A673 (cell line): Measurements from ENCODE around the gene OR10H3. TPM values are rescaled to one million over a fixed set of nuclear protein-coding genes. Genes with fewer than 3 reads are reported as not detected.
A peak's percentile ranks its signal among the peaks of the same experiment; 100 is the strongest.

Experiments used
- Bru-seq: library from RNA; stranded (reverse); fragments of 400-500 nt; gene quantifications from one replicate; lab custom pipeline; 2021; lab: Mats Ljungman, UMichigan
- BruChase-seq, 2 experiments: library from RNA; stranded (reverse); fragments of 400-500 nt; gene quantifications; one replicate each; lab custom pipeline; 2021; lab: Mats Ljungman, UMichigan
- BruUV-seq: library from RNA; stranded (reverse); fragments of 400-500 nt; replicated peaks from 2 replicates; lab custom pipeline; 2021; lab: Mats Ljungman, UMichigan
- CTCF ChIA-PET: fragments of 300-600 bp; sonication (Branson Sonifier 250); formaldehyde crosslinking; loops from one replicate; lab custom pipeline; 2022; ENCODE audit warnings: antibody characterized with exemption; lab: Charles Lee
- POLR2A ChIA-PET: fragments of 300-600 bp; sonication (Branson Sonifier 250); formaldehyde crosslinking; loops from one replicate; lab custom pipeline; 2022; ENCODE audit warnings: antibody characterized with exemption; ENCODE audit not compliant: low non-redundant PET; lab: Charles Lee
- DNase-seq: peaks from one replicate; pipeline ENCODE4 v3.0.0-alpha.2; 2015; ENCODE audit warnings: low spot score
- H3K27ac ChIP-seq: fragments of 200-600 bp; sonication (generic); 2 replicates; pipeline ENCODE4 v1.5.1; 2016; ENCODE audit warnings: mixed run types, low read depth, mild to moderate bottlenecking, mixed read lengths, antibody characterized with exemption, low read length; ENCODE audit not compliant: poor library complexity, severe bottlenecking
- H3K27me3 ChIP-seq: fragments of 200-600 bp; sonication (generic); replicated peaks from 2 replicates; pipeline ENCODE4 v1.6.1; 2017; ENCODE audit warnings: mixed run types, low read depth, mild to moderate bottlenecking, mixed read lengths, antibody characterized with exemption, low read length; ENCODE audit not compliant: insufficient read depth, poor library complexity
- H3K36me3 ChIP-seq: fragments of 200-600 bp; sonication (generic); 2 replicates; pipeline ENCODE4 v1.6.1; 2016; ENCODE audit warnings: mixed run types, mild to moderate bottlenecking, mixed read lengths, antibody characterized with exemption, low read length; ENCODE audit not compliant: insufficient read depth, poor library complexity, severe bottlenecking
- H3K4me1 ChIP-seq: fragments of 200-600 bp; sonication (generic); 2 replicates; pipeline ENCODE4 v1.6.1; 2017; ENCODE audit warnings: mixed run types, mild to moderate bottlenecking, mixed read lengths, antibody characterized with exemption, low read length; ENCODE audit not compliant: insufficient read depth, poor library complexity, severe bottlenecking
- H3K4me3 ChIP-seq: fragments of 200-600 bp; sonication (generic); 2 replicates; pipeline ENCODE4 v1.5.1; 2016; ENCODE audit warnings: low read depth, mixed run types, mild to moderate bottlenecking, mixed read lengths, low read length; ENCODE audit not compliant: poor library complexity, severe bottlenecking
- H3K9me3 ChIP-seq: fragments of 200-600 bp; sonication (generic); 2 replicates; pipeline ENCODE4 v1.6.1; 2016; ENCODE audit warnings: mixed run types, low read depth, mild to moderate bottlenecking, mixed read lengths, antibody characterized with exemption, low read length; ENCODE audit not compliant: poor library complexity, severe bottlenecking
- EZH2 ChIP-seq: fragments of 200-600 bp; sonication (generic); IDR thresholded peaks from 2 replicates; pipeline ENCODE4 v1.6.1; 2017; ENCODE audit warnings: borderline replicate concordance, low read depth, mild to moderate bottlenecking, mixed read lengths, antibody characterized with exemption, low read length; ENCODE audit not compliant: poor library complexity, severe bottlenecking
- intact Hi-C: fragments of 100-400 bp; cut with micrococcal nuclease; formaldehyde crosslinking; loops from one replicate; pipeline ENCODE4 v1.10.0; 2022; ENCODE audit not compliant: unreplicated experiment
- long read RNA-seq: library from polyadenylated mRNA; stranded (forward); transcript quantifications from one replicate; pipeline ENCODE4 v2.0.0, GENCODE V29; 2022
- total RNA-seq: library from RNA; stranded (reverse); gene quantifications from 2 replicates; pipeline ENCODE4 v1.2.3, GENCODE V29; 2021
- TF ChIP-seq, protein P1 (sequence below): fragments of 300-800, 200-600 bp; sonication (generic); conservative IDR thresholded peaks from 2 replicates; pipeline ENCODE4 v1.5.1; 2017; ENCODE audit warnings: low read depth, mild to moderate bottlenecking, antibody characterized with exemption, low read length, moderate library complexity, mixed read lengths

Gene OR10H3, protein sequence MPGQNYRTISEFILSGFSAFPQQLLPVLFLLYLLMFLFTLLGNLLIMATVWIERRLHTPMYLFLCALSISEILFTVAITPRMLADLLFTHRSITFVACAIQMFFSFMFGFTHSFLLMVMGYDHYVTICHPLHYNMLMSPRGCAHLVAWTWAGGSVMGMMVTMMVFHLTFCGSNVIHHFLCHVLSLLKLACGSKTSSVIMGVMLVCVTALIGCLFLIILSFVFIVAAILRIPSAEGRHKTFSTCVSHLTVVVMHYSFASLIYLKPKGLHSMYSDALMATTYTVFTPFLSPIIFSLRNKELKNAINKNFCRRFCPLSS
- not detected in 2 replicates for total RNA-seq
- not detected for Bru-seq, nascent RNA
- not detected for BruChase-seq, experiment 1, labeled RNA remaining after a 2-hour chase
- not detected for BruChase-seq, experiment 2, labeled RNA remaining after a 6-hour chase
- long read RNA-seq = 0 reads

DNA sequence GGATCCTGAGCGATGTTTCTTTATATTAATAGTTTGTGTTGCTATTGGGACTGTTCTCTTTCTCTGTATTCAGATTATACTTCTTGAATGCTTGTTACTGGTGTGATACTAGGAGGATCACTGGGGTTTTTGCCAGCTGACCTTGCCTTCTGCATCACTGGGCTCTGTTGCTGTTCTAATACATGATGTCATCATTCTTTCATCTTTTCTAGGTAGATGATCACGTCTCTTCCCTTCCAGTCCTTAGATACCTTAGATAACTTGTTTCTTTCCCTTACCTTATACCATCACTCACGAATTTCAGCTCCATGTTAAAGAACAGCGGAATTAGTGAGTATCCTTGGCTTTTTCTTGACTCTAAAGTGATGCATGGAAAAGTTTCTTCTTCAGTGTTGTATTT, at the start of gene OR10H3:
OR10H3 (plus strand) TSS at position 264 of the 400 bp plus-strand sequence. CDS start 3,408 bp downstream, outside the sequence.
- no peak for TF ChIP-seq EZH2
- TF ChIP-seq, protein P1, sequence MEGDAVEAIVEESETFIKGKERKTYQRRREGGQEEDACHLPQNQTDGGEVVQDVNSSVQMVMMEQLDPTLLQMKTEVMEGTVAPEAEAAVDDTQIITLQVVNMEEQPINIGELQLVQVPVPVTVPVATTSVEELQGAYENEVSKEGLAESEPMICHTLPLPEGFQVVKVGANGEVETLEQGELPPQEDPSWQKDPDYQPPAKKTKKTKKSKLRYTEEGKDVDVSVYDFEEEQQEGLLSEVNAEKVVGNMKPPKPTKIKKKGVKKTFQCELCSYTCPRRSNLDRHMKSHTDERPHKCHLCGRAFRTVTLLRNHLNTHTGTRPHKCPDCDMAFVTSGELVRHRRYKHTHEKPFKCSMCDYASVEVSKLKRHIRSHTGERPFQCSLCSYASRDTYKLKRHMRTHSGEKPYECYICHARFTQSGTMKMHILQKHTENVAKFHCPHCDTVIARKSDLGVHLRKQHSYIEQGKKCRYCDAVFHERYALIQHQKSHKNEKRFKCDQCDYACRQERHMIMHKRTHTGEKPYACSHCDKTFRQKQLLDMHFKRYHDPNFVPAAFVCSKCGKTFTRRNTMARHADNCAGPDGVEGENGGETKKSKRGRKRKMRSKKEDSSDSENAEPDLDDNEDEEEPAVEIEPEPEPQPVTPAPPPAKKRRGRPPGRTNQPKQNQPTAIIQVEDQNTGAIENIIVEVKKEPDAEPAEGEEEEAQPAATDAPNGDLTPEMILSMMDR = no peak
- H3K9me3 ChIP-seq = no peaks in the 10 kb centered on the region
- DNase-seq = no peak
- H3K36me3 ChIP-seq = no peaks in the 10 kb centered on the region
- no TSS peak for BruUV-seq
- H3K4me1 ChIP-seq = no peaks in the 10 kb centered on the region
- ChIA-PET POLR2A (no interaction called here), CTCF (no interaction called here)
- no peak within 1 kb of the TSS for H3K27ac ChIP-seq
- H3K27me3 ChIP-seq = peaks cover 24% of the 10 kb centered on the region
- intact Hi-C loops = no loop called here
- H3K4me3 ChIP-seq = no peak within 1 kb of the TSS

DNA sequence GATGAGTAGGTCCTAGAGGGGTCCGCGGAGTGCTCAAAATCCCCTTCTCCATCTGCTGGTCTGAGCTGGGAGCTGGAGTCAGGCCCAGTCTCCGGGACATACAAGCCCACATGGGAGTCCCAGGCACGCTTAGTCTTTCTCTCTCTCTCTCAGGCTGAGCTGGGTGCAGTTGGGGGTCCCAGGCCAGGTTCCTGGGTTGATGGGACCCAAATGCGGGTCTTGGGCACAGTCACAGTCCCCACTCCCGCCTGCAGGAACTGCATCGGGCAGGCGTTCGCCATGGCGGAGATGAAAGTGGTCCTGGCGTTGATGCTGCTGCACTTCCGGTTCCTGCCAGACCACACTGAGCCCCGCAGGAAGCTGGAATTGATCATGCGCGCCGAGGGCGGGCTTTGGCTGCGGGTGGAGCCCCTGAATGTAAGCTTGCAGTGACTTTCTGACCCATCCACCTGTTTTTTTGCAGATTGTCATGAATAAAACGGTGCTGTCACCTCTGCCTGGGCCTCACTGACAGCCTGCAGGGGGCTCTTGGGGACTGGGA, 41.1 kb upstream of the OR10H3 start:
- CTCF ChIA-PET = no interaction called here
- intact Hi-C loops = no loop called here
- H3K4me3 ChIP-seq = no peak overlapping the region
- peak; percentile 12 for DNase-seq
- TF ChIP-seq, protein P1 = no peak
- TF ChIP-seq EZH2 = no peak
- H3K9me3 ChIP-seq = no peaks in the 10 kb centered on the region
- no peaks in the 10 kb centered on the region for H3K4me1 ChIP-seq
- peaks cover 3% of the 10 kb centered on the region for H3K27me3 ChIP-seq
- H3K36me3 ChIP-seq = no peaks in the 10 kb centered on the region
- no TSS peak for BruUV-seq
- POLR2A ChIA-PET = no interaction called here
- no peak overlapping the region for H3K27ac ChIP-seq

DNA sequence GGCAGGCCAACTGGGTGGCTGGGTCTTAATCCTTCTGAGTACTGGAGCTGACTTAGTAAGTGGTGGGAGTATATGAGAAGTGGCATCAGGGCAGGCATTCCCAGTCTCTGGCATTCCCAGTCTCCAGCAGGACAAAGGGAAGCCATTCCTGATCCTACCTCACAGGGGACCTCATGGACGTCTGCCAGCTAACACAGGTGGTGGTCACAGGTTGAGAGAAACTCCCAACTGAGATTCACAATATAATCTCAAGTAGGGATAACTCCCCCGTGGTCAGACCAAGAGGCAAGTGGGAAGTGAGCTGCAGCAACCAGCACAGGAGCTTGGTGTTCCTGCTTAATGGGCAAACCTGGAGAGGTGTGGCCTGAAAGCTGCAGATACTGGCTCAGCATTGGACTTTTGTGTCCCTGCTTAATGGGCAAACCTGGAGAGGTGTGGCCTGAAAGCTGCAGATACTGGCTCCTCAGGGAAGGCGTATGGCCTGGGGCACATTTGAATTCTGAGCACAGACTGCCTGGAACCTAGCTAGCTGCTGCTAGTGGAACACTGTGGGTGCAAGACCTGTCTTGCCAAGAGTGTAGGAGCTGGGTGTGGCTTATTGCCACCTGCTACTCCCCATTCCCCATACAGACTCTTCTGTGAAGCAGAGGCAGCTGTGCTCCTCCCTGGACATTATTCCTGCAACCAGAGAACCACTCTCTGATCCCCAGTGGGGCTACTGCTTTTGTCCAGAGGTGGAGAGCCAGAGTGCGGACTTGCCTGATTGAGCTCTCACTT, 35.8 kb upstream of the OR10H3 start:
- no peak for DNase-seq
- intact Hi-C loops = no loop called here
- Histone ChIP-seq H3K27me3 (peaks cover 3% of the 10 kb centered on the region), H3K27ac (no peak overlapping the region), H3K4me3 (no peak overlapping the region), H3K36me3 (no peaks in the 10 kb centered on the region), H3K9me3 (no peaks in the 10 kb centered on the region), H3K4me1 (no peaks in the 10 kb centered on the region)
- ChIA-PET CTCF (no interaction called here), POLR2A (interaction anchor here (0.6 kb wide), 1 partner anchor 14 kb away, joined by 3 read pairs; no protein-coding TSS in a partner anchor)
- TF ChIP-seq, protein P1 = no peak
- no peak for TF ChIP-seq EZH2
- BruUV-seq = no TSS peak
